Measurements from ENCODE around the gene LAYN.

The LAYN gene

GRCh38 chr11:111540114-111540936, at the start of gene LAYN:
Gene LAYN, plus strand, starts transcription at chr11:111540720. Its CDS starts 124 bp downstream, at chr11:111540844.
- TF ChIP-seq RARB (CRISPR knock-in tag; IDR thresholded peaks at IDR 0.05) (no peak), TCF4 (CRISPR knock-in tag; IDR thresholded peaks at IDR 0.05; ENCODE audit: borderline replicate concordance) (no peak), ZFP3 (CRISPR knock-in tag; IDR thresholded peaks at IDR 0.05) (no peak), TSHZ2 (CRISPR knock-in tag; IDR thresholded peaks at IDR 0.05) (no peak), OSR1 (CRISPR knock-in tag; IDR thresholded peaks at IDR 0.05) (no peak), TOX (CRISPR knock-in tag; IDR thresholded peaks at IDR 0.05; ENCODE audit: borderline replicate concordance) (no peak), ZNF70 (CRISPR knock-in tag; IDR thresholded peaks at IDR 0.05) (no peak), CSDC2 (CRISPR knock-in tag; IDR thresholded peaks at IDR 0.05) (no peak), ZNF565 (CRISPR knock-in tag; conservative IDR thresholded peaks at IDR 0.05; ENCODE audit: low read depth) (no peak), POU6F1 (CRISPR knock-in tag; IDR thresholded peaks at IDR 0.05; ENCODE audit: borderline replicate concordance, low read depth) (no peak), ZC3H10 (CRISPR knock-in tag; IDR thresholded peaks at IDR 0.05) (no peak), BACH2 (CRISPR knock-in tag; IDR thresholded peaks at IDR 0.05; ENCODE audit: borderline replicate concordance) (no peak), ARNTL (CRISPR knock-in tag; IDR thresholded peaks at IDR 0.05; ENCODE audit: borderline replicate concordance, low read depth) (no peak), SNAI2 (CRISPR knock-in tag; IDR thresholded peaks at IDR 0.05) (no peak), PPARA (CRISPR knock-in tag; IDR thresholded peaks at IDR 0.05; ENCODE audit: borderline replicate concordance) (no peak)
- TF ChIP-seq, protein P1, sequence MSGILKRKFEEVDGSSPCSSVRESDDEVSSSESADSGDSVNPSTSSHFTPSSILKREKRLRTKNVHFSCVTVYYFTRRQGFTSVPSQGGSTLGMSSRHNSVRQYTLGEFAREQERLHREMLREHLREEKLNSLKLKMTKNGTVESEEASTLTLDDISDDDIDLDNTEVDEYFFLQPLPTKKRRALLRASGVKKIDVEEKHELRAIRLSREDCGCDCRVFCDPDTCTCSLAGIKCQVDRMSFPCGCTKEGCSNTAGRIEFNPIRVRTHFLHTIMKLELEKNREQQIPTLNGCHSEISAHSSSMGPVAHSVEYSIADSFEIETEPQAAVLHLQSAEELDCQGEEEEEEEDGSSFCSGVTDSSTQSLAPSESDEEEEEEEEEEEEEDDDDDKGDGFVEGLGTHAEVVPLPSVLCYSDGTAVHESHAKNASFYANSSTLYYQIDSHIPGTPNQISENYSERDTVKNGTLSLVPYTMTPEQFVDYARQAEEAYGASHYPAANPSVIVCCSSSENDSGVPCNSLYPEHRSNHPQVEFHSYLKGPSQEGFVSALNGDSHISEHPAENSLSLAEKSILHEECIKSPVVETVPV (CRISPR knock-in tag; IDR thresholded peaks at IDR 0.05): no peak
- peak; percentile 82 for ATAC-seq

- ATAC-seq: no peak
- TF ChIP-seq TCF4 (CRISPR knock-in tag; IDR thresholded peaks at IDR 0.05; ENCODE audit: borderline replicate concordance) (no peak), ZNF8 (CRISPR knock-in tag; IDR thresholded peaks at IDR 0.05) (no peak), GLIS3 (CRISPR knock-in tag; IDR thresholded peaks at IDR 0.05) (no peak), ZNF70 (CRISPR knock-in tag; IDR thresholded peaks at IDR 0.05) (no peak), CSDC2 (CRISPR knock-in tag; IDR thresholded peaks at IDR 0.05) (no peak), RARB (CRISPR knock-in tag; IDR thresholded peaks at IDR 0.05) (no peak), SNAI2 (CRISPR knock-in tag; IDR thresholded peaks at IDR 0.05) (no peak), ZC3H10 (CRISPR knock-in tag; IDR thresholded peaks at IDR 0.05) (no peak), OSR1 (CRISPR knock-in tag; IDR thresholded peaks at IDR 0.05) (no peak), CREB5 (CRISPR knock-in tag; IDR thresholded peaks at IDR 0.05; ENCODE audit: low read depth) (no peak), ARNTL (CRISPR knock-in tag; IDR thresholded peaks at IDR 0.05; ENCODE audit: borderline replicate concordance, low read depth) (no peak)
- TF ChIP-seq, protein P1 (CRISPR knock-in tag; IDR thresholded peaks at IDR 0.05): no peak
Measured at GRCh38 chr11:111494040-111494439, 46.5 kb upstream of the LAYN start.

GRCh38 chr11:111499483-111499882, 41.0 kb upstream of the LAYN start:
- TF ChIP-seq TOX (CRISPR knock-in tag; IDR thresholded peaks at IDR 0.05; ENCODE audit: borderline replicate concordance) (no peak), ZFP3 (CRISPR knock-in tag; IDR thresholded peaks at IDR 0.05) (no peak), TCF4 (CRISPR knock-in tag; IDR thresholded peaks at IDR 0.05; ENCODE audit: borderline replicate concordance) (no peak), PPARA (CRISPR knock-in tag; IDR thresholded peaks at IDR 0.05; ENCODE audit: borderline replicate concordance) (no peak), BACH2 (CRISPR knock-in tag; IDR thresholded peaks at IDR 0.05; ENCODE audit: borderline replicate concordance) (no peak), POU6F1 (CRISPR knock-in tag; IDR thresholded peaks at IDR 0.05; ENCODE audit: borderline replicate concordance, low read depth) (no peak), ZNF70 (CRISPR knock-in tag; IDR thresholded peaks at IDR 0.05) (no peak)
- no peak for ATAC-seq
